K562 (cell line): Measurements from ENCODE around the gene ATG10. TPM values are rescaled to one million over a fixed set of nuclear protein-coding genes. Genes with fewer than 3 reads are reported as not detected.

Source experiments
- ARHGAP35 ChIP-seq: fragments of 450-650 bp; IDR thresholded peaks from 2 replicates; pipeline ENCODE4 v1.6.1; 2018; ENCODE audit not compliant: partially characterized antibody
- CREB1 ChIP-seq, 2 experiments: sonication (generic) in 1 of 2; formaldehyde crosslinking in 1 of 2; IDR thresholded peaks; 2 replicates each; pipeline versions ENCODE4 v1.6.1 to v1.8.0; 2012 to 2022; ENCODE audit warnings: inconsistent platforms in 1 of 2, mild to moderate bottlenecking in 1 of 2, missing genetic modification reagents in 1 of 2, moderate library complexity in 1 of 2
- MYBL2 ChIP-seq, 2 experiments: fragments of 450-650 bp in 1 of 2; sonication (generic) in 1 of 2; formaldehyde crosslinking in 1 of 2; IDR thresholded peaks; 2 replicates each; pipeline versions ENCODE4 v1.6.1 to v1.8.1; 2017 to 2022; ENCODE audit warnings: borderline replicate concordance in 1 of 2, inconsistent platforms in 1 of 2, low read depth in 1 of 2, mild to moderate bottlenecking in 1 of 2, missing genetic modification reagents in 1 of 2, moderate library complexity in 1 of 2
- NR2F6 ChIP-seq: fragments of 450-650 bp; formaldehyde crosslinking; IDR thresholded peaks from 2 replicates; pipeline ENCODE4 v1.4.0; 2020; ENCODE audit warnings: mild to moderate bottlenecking
- POLR2AphosphoS5 ChIP-seq: IDR thresholded peaks from 2 replicates; pipeline ENCODE4 v1.6.1; 2011; ENCODE audit warnings: mild to moderate bottlenecking, low read depth, low read length, moderate library complexity; ENCODE audit not compliant: control insufficient read depth, insufficient read depth
- RBM17 ChIP-seq: fragments of 200-400 bp; formaldehyde crosslinking; IDR thresholded peaks from 2 replicates; pipeline ENCODE4 v1.6.1; 2017; ENCODE audit warnings: low read depth, mild to moderate bottlenecking, low read length, borderline replicate concordance
- SMARCB1 ChIP-seq: IDR thresholded peaks from 2 replicates; pipeline ENCODE4 v1.6.1; 2011; ENCODE audit warnings: improper control_type of control experiment, low read depth; ENCODE audit not compliant: insufficient read length
- SRSF9 ChIP-seq: fragments of 200-400 bp; formaldehyde crosslinking; IDR thresholded peaks from 2 replicates; pipeline ENCODE4 v1.6.1; 2017; ENCODE audit warnings: low read depth, low read length, borderline replicate concordance
- TARDBP ChIP-seq: fragments of 450-650 bp; IDR thresholded peaks from 2 replicates; pipeline ENCODE4 v1.6.1; 2016
- U2AF2 ChIP-seq: fragments of 200-400 bp; formaldehyde crosslinking; optimal IDR thresholded peaks from 2 replicates; pipeline ENCODE3; 2017; ENCODE audit warnings: low read depth, mild to moderate bottlenecking, low read length
- ZC3H8 ChIP-seq: fragments of 450-650 bp; IDR thresholded peaks from 2 replicates; pipeline ENCODE4 v1.6.1; 2017
- ZKSCAN8 ChIP-seq: fragments of 200-800 bp; sonication (Bioruptor generic); IDR thresholded peaks from 2 replicates; pipeline ENCODE4 v1.6.1; 2016; ENCODE audit warnings: missing genetic modification characterization, missing compliant biosample characterization
- ZNF12 ChIP-seq: sonication (generic); formaldehyde crosslinking; IDR thresholded peaks from 2 replicates; pipeline ENCODE4 v1.4.0; 2020; ENCODE audit warnings: mild to moderate bottlenecking, missing genetic modification reagents
- ZNF24 ChIP-seq: fragments of 450-650 bp; IDR thresholded peaks from 2 replicates; pipeline ENCODE4 v1.6.1; 2016
- ZNF3 ChIP-seq: fragments of 250-450 bp; sonication (Bioruptor Pico); IDR thresholded peaks from 2 replicates; pipeline ENCODE4 v1.5.0; 2021; ENCODE audit warnings: mild to moderate bottlenecking, moderate library complexity
- polyA plus RNA-seq, 8 experiments: library from polyadenylated mRNA; depleted of rRNA in 4 of 8; stranded (reverse) in 5 of 8; unstranded in 3 of 8; fragments of >200 nt; fragmentation: Nextera tagmentation in 2 of 8; fragmentation: Illumina TruSeq in 1 of 8; extraction: Ambion mirVana in 2 of 8; extraction: Trizol in 1 of 8; gene quantifications; 2 replicates each; pipeline versions ENCODE4 v1.2.1 to v1.2.3, GENCODE V29; 2011 to 2014; ENCODE audit warnings: inconsistent platforms in 1 of 8, missing spikeins in 1 of 8
- total RNA-seq, 7 experiments: library from RNA; depleted of rRNA in 6 of 7; stranded (reverse); fragments of >200 nt in 6 of 7; fragmentation: Illumina TruSeq in 2 of 7; extraction: Trizol in 2 of 7; gene quantifications; 2 replicates each; pipeline versions ENCODE4 v1.2.1 to v1.2.3, GENCODE V29; 2011 to 2021; ENCODE audit warnings: low replicate concordance in 1 of 7
- TF ChIP-seq, protein P1 (sequence below): fragments of 450-650 bp; IDR thresholded peaks from 2 replicates; pipeline ENCODE4 v1.6.1; 2017; ENCODE audit warnings: antibody characterized with exemption, mild to moderate bottlenecking
- TF ChIP-seq, protein P2 (sequence below): sonication (generic); formaldehyde crosslinking; IDR thresholded peaks from 2 replicates; pipeline ENCODE4 v1.8.1; 2023; ENCODE audit warnings: mild to moderate bottlenecking, missing genetic modification reagents
- TF ChIP-seq, protein P3 (sequence below): fragments of 250-450 bp; sonication (Bioruptor Pico); IDR thresholded peaks from 2 replicates; pipeline ENCODE4 v1.5.0; 2021; ENCODE audit warnings: mild to moderate bottlenecking, moderate library complexity

The ATG10 gene
- total and polyA plus RNA-seq, 9 of the 15 experiments (the other 6 are each of a cell fraction or from before 2014, with no cell fraction given): 7.0 to 18.8 (median 14.6) TPM

DNA sequence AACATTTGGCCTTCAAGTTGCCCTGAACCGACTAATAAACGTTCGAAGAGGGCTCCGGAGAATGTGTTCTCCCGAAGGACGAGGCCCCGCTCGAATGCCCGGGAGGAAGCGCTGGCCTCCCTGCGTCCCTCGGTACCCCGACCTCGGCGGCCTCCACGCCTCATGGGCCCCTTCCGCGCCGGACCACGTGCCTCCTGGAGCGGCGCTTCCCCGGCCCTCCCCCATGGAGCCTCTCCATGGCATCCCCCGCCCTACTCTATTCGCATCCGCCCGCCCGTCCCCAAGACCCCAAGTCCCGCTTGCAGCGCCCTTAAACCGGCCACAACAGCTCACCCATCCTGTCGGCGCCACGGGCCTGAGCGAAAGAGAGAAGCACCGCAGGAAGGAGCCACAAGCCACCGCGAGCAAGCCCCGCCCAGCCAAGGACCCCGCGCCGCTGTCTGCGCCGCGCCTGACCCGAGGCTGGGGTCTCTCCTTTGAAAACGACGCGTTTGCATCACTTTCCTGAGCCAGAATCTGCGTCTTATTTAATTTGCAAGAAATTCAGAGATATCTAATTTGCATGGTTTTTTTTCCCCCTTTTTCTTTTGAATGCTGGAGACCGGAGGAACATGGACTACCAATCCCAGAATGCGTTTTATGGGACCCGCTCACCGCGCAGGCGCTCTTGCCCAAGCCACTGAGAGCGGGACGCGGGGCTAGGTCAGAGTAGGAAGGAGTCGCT is 306.3 kb downstream of the ATG10 start, which contains the start of gene RPS23 (continued):
- TF ChIP-seq, protein P1, sequence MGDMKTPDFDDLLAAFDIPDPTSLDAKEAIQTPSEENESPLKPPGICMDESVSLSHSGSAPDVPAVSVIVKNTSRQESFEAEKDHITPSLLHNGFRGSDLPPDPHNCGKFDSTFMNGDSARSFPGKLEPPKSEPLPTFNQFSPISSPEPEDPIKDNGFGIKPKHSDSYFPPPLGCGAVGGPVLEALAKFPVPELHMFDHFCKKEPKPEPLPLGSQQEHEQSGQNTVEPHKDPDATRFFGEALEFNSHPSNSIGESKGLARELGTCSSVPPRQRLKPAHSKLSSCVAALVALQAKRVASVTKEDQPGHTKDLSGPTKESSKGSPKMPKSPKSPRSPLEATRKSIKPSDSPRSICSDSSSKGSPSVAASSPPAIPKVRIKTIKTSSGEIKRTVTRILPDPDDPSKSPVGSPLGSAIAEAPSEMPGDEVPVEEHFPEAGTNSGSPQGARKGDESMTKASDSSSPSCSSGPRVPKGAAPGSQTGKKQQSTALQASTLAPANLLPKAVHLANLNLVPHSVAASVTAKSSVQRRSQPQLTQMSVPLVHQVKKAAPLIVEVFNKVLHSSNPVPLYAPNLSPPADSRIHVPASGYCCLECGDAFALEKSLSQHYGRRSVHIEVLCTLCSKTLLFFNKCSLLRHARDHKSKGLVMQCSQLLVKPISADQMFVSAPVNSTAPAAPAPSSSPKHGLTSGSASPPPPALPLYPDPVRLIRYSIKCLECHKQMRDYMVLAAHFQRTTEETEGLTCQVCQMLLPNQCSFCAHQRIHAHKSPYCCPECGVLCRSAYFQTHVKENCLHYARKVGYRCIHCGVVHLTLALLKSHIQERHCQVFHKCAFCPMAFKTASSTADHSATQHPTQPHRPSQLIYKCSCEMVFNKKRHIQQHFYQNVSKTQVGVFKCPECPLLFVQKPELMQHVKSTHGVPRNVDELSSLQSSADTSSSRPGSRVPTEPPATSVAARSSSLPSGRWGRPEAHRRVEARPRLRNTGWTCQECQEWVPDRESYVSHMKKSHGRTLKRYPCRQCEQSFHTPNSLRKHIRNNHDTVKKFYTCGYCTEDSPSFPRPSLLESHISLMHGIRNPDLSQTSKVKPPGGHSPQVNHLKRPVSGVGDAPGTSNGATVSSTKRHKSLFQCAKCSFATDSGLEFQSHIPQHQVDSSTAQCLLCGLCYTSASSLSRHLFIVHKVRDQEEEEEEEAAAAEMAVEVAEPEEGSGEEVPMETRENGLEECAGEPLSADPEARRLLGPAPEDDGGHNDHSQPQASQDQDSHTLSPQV: peak; percentile 54; the same call in 1 of the 2 replicates
- TF ChIP-seq CREB1 (IDR thresholded peaks at IDR 0.05) (peak; percentile 35; the same call in 1 of the 2 replicates), CREB1 (CRISPR knock-in tag; IDR thresholded peaks at IDR 0.05) (peak; percentile 27; the same call in 1 of the 2 replicates), ZNF3 (no peak), ZKSCAN8 (CRISPR knock-in tag) (no peak), NR2F6 (CRISPR knock-in tag) (no peak), MYBL2 (IDR thresholded peaks at IDR 0.05; ENCODE audit: low read depth) (no peak), MYBL2 (CRISPR knock-in tag; IDR thresholded peaks at IDR 0.05; ENCODE audit: borderline replicate concordance) (no peak), ZNF24 (no peak), POLR2AphosphoS5 (peak; percentile 92), SRSF9 (no peak), U2AF2 (no peak), ARHGAP35 (no peak), RBM17 (no peak), SMARCB1 (no peak), ZNF12 (CRISPR knock-in tag) (no peak; the same call in 1 of the 2 replicates), ZC3H8 (no peak), TARDBP (no peak)
- TF ChIP-seq, protein P2, sequence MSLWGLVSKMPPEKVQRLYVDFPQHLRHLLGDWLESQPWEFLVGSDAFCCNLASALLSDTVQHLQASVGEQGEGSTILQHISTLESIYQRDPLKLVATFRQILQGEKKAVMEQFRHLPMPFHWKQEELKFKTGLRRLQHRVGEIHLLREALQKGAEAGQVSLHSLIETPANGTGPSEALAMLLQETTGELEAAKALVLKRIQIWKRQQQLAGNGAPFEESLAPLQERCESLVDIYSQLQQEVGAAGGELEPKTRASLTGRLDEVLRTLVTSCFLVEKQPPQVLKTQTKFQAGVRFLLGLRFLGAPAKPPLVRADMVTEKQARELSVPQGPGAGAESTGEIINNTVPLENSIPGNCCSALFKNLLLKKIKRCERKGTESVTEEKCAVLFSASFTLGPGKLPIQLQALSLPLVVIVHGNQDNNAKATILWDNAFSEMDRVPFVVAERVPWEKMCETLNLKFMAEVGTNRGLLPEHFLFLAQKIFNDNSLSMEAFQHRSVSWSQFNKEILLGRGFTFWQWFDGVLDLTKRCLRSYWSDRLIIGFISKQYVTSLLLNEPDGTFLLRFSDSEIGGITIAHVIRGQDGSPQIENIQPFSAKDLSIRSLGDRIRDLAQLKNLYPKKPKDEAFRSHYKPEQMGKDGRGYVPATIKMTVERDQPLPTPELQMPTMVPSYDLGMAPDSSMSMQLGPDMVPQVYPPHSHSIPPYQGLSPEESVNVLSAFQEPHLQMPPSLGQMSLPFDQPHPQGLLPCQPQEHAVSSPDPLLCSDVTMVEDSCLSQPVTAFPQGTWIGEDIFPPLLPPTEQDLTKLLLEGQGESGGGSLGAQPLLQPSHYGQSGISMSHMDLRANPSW (CRISPR knock-in tag): no peak
- TF ChIP-seq, protein P3, sequence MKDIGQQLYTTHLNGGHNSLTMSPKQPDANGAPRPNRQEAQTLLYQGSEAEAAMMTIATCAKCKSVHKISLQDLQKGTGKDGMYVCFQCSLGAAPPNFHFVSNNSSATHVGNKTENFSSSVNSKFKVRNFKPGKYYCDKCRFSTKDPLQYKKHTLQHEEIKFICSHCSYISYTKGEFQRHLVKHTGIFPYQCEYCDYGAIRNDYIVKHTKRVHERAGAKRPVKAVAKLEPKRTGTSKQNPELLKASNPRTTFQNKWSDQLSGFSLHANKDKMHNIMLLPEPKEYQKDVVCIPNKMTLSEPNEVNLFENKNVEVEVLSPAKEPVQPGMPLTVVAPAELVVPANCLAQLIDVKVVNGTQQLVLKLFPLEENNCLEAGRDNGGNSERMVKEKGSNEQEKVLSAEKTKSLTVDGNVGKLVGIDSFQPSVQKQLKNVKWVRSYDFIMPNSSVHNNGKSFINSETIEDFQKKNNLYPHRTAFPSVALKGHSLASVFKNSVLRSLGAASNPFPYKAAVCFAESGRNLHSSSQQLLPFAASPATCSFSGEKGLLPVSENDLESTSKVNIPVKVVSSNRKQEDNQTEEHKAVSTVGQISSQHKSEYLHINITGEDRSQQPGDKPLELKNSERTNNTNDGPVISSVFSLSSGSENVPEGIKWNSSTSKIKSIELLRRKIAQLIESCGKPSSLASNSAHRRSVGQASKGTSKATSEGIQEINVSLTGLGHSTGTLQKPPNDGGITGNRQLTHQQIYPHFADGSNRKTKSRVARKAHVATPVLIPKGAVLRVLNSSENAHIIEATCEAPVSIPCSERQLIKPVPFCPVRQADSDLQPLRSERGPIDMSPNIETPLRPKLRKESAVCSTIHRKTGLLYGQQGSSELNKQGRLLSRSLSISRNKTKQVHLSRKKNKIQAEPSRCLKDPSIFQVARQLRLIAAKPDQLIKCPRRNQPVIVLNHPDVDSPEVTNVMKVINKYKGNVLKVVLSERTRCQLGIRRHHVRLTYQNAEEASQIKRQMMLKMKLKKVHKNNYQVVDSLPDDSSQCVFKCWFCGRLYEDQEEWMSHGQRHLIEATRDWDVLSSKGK (CRISPR knock-in tag): no peak
